GM18519 (cell line): Measurements from ENCODE around the gene NOS3.

Experiments used
- ATAC-seq: cut with Tn5 transposase; IDR thresholded peaks from one replicate; pipeline ENCODE4 v1.9.1; 2021; ENCODE audit warnings: mild to moderate bottlenecking, moderate library complexity; ENCODE audit not compliant: unreplicated experiment, low FRiP score

Gene NOS3

GRCh38 chr7:150963707-150964559, 26.9 kb upstream of the NOS3 start:
- ATAC-seq: no peak

- no peak for ATAC-seq
Observed at GRCh38 chr7:150964593-150965111, 26.2 kb upstream of the NOS3 start.

DNA sequence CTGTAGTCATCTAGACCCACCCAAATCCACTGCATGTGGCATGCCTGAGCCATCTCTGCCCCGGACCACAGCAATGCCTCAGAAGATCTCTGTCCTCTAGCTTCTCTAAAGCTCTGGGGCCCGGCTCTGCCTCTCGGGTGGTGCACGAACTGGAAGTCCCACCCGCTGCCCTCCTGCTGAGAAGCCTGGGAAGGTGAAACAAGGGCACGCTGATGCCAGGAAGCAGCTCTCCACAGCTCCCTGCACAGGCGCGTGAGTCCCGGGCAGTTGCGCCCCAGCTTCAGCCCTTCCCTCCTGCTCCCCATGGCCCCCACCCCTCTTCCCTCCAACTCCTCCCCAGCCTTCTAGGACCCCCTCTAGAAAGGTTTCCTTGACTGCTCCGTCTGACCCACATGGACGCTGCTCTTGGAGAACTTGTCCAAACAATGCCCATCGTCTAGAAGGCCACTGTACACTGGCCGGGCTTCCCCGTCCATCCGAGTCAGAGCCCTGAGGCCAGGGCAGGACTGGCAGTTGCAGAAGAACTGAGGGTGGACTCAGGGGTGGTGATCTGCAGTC, 25.5 kb upstream of the NOS3 start:
- no peak for ATAC-seq

DNA sequence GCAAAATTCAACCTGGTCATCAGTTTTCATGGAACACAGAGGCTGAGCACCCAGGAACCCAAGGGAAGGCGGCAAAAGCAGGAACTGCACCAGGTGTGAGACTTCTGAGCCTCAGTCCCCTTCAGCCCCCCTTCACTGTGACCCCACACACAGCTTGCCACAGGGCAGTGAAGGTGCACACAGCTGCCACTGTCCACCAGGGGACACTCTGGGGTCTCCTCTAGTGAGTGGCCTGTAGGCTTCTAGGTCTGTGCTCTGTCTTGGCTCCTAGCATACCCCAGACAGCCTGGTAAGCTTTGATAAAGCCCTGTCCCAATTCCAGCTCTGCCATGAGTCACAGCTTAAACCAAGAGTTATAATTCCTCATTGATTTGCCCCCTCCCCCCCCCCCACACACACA, 24.8 kb upstream of the NOS3 start:
- no peak for ATAC-seq

- no peak for ATAC-seq
Observed at GRCh38 chr7:150967349-150967748, 23.5 kb upstream of the NOS3 start.

DNA sequence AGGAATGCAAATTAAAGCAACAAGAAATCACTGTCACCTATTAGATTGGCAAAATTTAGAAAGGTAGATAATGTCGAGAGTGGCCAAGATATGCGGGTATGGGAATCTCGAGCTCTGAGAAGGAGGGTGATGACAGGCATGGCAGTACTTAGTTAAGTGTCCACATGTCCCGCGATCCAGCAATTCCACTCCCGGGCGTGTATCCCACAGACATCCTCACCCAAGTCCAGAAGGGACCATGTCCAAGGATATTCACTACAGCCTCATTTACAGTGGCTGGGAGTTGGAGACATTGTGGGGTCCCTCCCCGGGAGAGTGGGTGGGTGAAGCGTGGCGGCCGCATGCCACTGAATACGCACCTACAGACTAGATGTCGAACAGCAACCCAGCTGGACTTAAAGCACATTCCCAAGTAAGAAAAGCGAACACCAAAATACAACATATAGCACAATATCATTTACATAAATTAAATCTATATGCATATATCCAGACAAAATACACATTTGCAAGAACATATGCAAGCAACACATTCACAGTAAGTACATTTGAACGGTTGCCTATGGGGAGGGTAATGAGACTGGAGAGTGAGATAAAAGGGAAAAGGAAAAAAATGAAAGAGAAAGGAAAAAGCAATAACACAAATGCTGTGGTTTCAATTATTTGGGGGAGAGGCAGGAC, 22.6 kb upstream of the NOS3 start:
- ATAC-seq: no peak

DNA sequence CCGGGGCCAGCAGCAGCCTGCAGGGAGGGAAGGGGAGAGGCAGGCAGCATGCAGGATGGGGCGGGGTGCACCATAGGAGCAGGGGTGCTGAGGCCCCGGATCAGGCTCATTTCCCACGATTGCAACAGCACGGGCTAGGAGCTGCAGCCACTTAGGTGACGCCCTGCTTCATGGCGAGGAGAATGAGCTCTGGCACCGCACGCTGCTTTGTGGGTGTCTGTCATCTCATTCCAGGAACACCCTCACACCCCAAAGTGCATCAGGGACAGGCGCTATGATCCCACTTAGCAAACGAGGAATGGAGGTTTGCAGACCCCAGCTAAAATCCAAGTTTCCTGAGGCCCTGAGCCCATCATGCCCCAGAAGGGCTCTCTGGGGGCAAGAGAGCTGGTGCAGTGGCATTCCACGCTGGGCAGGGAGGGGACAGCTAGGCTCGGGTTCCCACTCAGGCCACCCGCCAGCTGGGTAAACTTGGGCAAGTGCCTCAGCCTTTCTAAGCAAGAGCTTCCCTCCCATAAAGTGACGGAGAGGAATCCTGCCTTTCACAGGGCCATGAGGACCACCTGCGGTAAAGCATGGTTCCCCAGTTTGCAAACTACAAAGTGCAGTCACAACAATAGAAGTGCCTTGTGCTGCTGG, 22.0 kb upstream of the NOS3 start:
- ATAC-seq: no peak

GRCh38 chr7:150969475-150969874, 21.3 kb upstream of the NOS3 start:
- ATAC-seq: no peak

GRCh38 chr7:150970424-150970823, 20.4 kb upstream of the NOS3 start:
- ATAC-seq: no peak

- ATAC-seq: no peak
Observed at GRCh38 chr7:150971242-150972022, 19.4 kb upstream of the NOS3 start.

DNA sequence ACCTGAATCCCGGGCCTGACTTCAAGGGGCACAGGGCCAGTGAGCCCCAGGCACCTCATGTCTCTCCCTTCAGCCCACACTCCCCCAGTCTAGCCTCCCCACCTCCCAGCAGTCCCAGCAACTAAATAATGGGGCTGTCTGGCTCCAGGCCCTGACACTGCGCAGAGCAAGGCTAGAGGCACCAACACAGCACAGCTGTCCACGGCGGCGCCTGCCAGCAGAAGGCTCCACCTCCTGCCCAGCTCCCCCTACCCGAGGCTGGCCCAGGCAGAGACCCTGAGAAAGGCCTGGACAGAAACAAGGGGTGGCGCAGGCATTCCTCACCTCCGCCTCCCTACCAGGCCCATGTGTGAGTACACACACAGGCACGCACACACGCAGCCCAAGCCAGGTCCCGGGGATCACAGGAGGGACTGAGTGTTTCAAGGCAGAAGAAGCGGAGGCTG, 18.8 kb upstream of the NOS3 start:
- ATAC-seq: no peak

DNA sequence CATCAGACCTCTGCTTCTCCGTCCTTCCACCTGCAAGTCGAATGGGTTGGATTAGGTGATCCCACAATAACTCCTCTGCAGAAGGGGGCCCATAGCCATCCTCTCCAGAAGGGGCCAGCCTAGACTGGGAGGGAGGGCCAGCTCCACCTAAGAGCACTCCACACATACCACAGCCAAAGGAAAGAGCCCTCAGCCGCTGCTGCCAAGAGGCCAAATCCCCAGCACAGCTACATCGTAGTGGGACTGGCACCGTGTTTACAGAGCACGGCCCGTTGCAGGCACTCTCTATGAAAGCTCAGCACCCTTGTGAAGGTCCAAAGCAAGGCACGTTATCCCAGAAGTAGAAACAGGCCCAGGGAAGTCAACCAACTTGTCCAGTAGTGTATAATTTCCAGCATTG, 18.1 kb upstream of the NOS3 start:
- ATAC-seq: no peak

DNA sequence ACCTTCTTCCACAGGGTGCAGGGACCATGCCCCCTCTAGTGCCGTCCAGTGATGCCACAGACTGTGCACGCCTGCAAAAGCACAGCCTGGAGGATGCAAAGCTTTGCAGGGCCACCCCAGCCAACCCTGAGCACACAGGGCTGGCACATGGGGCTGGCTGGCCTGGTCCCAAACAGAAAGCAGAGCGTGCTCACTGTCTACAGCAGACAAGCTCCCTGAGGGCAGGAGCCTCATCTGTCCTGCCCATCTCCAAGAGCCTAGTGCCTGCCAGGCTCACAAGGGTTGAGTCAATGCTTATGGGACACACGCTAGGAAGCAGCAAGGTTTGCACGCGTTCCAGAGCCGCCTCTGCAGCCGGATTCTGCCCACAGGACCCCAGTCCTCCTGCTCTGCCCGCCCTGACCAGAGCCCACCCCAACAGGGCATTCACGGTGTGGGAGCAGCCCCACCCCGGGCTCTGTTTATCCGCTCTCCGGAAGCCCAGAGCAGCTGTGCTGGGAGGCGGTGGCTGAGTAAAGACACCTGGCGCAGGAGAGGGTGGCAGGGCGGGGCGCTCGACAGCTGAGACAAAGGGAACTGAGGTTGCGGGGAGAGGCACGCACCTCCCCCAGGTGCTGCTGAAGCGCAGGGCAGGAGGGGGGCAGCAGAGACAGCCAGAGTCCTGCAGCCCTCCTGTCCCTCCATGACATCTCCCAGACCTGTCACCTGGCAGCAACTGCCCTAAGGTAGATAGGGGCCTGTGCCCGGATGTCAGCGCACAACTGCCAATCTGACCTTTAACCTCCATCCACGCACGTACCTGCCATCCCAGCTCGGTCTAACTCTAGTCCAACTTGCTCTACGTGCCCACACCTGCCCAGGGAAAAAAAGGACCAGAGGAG, 17.0 kb upstream of the NOS3 start:
- no peak for ATAC-seq

GRCh38 chr7:150974468-150975391, 16.1 kb upstream of the NOS3 start:
- ATAC-seq: peak; percentile 54

DNA sequence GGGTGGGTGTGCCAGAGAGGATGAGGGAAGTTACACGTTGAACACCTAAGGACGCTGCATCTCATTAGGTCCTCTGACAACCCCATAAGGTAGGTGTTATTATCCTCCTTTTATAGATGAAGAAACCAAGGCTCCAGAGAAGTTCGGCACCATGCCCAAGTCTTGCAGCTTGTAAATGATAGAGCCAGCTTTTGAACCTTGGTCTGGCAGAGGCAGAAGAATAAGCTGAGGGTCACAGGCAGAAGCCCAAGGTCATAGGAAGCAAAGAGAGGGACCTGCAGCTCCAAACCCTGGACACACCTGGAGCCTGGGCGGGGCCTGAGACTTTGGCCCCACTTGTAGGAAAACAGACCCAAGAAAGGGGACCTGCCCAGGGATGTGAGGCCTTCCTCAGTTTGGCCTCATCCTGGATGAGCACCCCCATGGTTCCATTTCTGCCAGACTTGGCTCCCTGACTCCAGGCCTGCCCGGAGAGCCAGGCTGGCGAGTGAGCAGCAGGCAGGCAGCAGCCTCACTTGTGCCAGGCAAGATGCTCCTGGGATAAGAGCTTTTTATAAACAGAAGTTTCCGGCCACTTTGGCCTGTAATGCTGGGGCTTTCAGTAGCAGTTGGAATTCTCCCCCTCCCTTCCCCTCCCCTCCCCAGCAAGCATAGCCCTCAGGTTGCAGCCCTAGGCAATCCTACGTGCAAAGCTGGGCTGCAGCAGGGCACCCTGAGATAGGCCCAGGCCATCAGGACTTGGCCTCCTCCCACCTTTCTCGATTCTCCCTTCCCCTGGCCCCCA, 15.1 kb upstream of the NOS3 start:
- ATAC-seq: no peak

GRCh38 chr7:150976529-150977381, 14.1 kb upstream of the NOS3 start:
- no peak for ATAC-seq
